ENCODE results near the gene GGT6. TPM values are rescaled to one million over a fixed set of nuclear protein-coding genes. Genes with fewer than 3 reads are reported as not detected.

The GGT6 gene
- total RNA-seq, 4 donors from 2014 or later = not detected

- H3K4me3 ChIP-seq = no peak overlapping the region
- no peaks in the 10 kb centered on the region for H3K9me3 ChIP-seq
- no peaks in the 10 kb centered on the region for H3K36me3 ChIP-seq
- TF ChIP-seq CTCF (IDR thresholded peaks at IDR 0.05) = no peak
- no peak for TF ChIP-seq EP300 (IDR thresholded peaks at IDR 0.05)
- TF ChIP-seq POLR2A (IDR thresholded peaks at IDR 0.05) = no peak
- DNase-seq (ENCODE audit: low spot score in 2 of 2) = no peak
- H3K27me3 ChIP-seq = no peaks in the 10 kb centered on the region
- H3K27ac ChIP-seq = no peak overlapping the region
- peaks cover 0 to 29% (median 0%) of the 10 kb centered on the region in 4 donors for H3K4me1 ChIP-seq
- 81 to 92% methylated on average over 8 of the region's 8 CpGs for WGBS, 2 donors
Observed at GRCh38 chr17:4523946-4524345, 36.4 kb downstream of the GGT6 start.

GRCh38 chr17:4522661-4523060, 37.7 kb downstream of the GGT6 start:
- Histone ChIP-seq H3K4me1 (peaks cover 0 to 33% (median 0%) of the 10 kb centered on the region in 4 donors), H3K27me3 (no peaks in the 10 kb centered on the region), H3K27ac (peak overlapping the region in 1 of 4 donors; percentile 23), H3K9me3 (no peaks in the 10 kb centered on the region), H3K4me3 (no peak overlapping the region), H3K36me3 (no peaks in the 10 kb centered on the region)
- no peak for DNase-seq (ENCODE audit: low spot score in 2 of 2)
- TF ChIP-seq POLR2A (IDR thresholded peaks at IDR 0.05) (no peak), EP300 (IDR thresholded peaks at IDR 0.05) (peak in 1 of 2 donors; percentile 15)
- 68 to 69% methylated on average over 6 of the region's 6 CpGs for WGBS, 2 donors

GRCh38 chr17:4520894-4521600, 39.3 kb downstream of the GGT6 start:
- no peak for DNase-seq (ENCODE audit: low spot score in 2 of 2)
- Histone ChIP-seq H3K27me3 (no peaks in the 10 kb centered on the region), H3K4me1 (peaks cover 0 to 21% (median 0%) of the 10 kb centered on the region in 4 donors), H3K9me3 (no peaks in the 10 kb centered on the region), H3K4me3 (no peak overlapping the region), H3K27ac (peak overlapping the region in 1 of 4 donors; percentile 81), H3K36me3 (no peaks in the 10 kb centered on the region)
- 83 to 85% methylated on average over 8 of the region's 8 CpGs for WGBS, 2 donors
- TF ChIP-seq EP300 (IDR thresholded peaks at IDR 0.05) (peak in 1 of 2 donors; percentile 31), POLR2A (IDR thresholded peaks at IDR 0.05) (no peak), CTCF (IDR thresholded peaks at IDR 0.05) (no peak)

- Histone ChIP-seq H3K4me1 (peaks cover 0 to 21% (median 0%) of the 10 kb centered on the region in 4 donors), H3K4me3 (no peak overlapping the region), H3K9me3 (no peaks in the 10 kb centered on the region), H3K27me3 (no peaks in the 10 kb centered on the region), H3K27ac (peak overlapping the region in 2 of 4 donors; percentile 25 to 81), H3K36me3 (no peaks in the 10 kb centered on the region)
- TF ChIP-seq POLR2A (IDR thresholded peaks at IDR 0.05) (no peak), CTCF (IDR thresholded peaks at IDR 0.05) (no peak), EP300 (IDR thresholded peaks at IDR 0.05) (no peak)
- 82 to 83% methylated on average over 19 of the region's 19 CpGs for WGBS, 2 donors
- DNase-seq (ENCODE audit: low spot score in 2 of 2) = no peak
Observed at GRCh38 chr17:4520060-4520893, 40.1 kb downstream of the GGT6 start.

GRCh38 chr17:4519361-4519788, 41.0 kb downstream of the GGT6 start:
- DNase-seq (ENCODE audit: low spot score in 2 of 2) = no peak
- Histone ChIP-seq H3K9me3 (no peaks in the 10 kb centered on the region), H3K36me3 (no peaks in the 10 kb centered on the region), H3K27ac (peak overlapping the region; percentile 42 to 81 (median 58)), H3K27me3 (no peaks in the 10 kb centered on the region), H3K4me1 (peaks cover 0 to 21% (median 0%) of the 10 kb centered on the region in 4 donors), H3K4me3 (no peak overlapping the region)
- WGBS, 2 donors = 31 to 60% methylated on average over 9 to 10 of the region's 14 CpGs
- TF ChIP-seq CTCF (IDR thresholded peaks at IDR 0.05) = no peak
- no peak for TF ChIP-seq EP300 (IDR thresholded peaks at IDR 0.05)
- no peak for TF ChIP-seq POLR2A (IDR thresholded peaks at IDR 0.05)

Measured in tibial nerve (tissue), 4 donors.